Hepatocyte (in vitro differentiated cells): Measurements from ENCODE around the gene UGT1A7.

ENCODE experiments used
- CTCF ChIP-seq: fragments of 200-600 bp; sonication (generic); IDR thresholded peaks from 2 replicates; pipeline ENCODE4 v1.5.1; 2016; ENCODE audit warnings: antibody characterized with exemption, mild to moderate bottlenecking; ENCODE audit not compliant: poor library complexity
- EZH2 ChIP-seq: fragments of 200-600 bp; sonication (generic); IDR thresholded peaks from 2 replicates; pipeline ENCODE4 v1.6.1; 2016; ENCODE audit warnings: antibody characterized with exemption, mild to moderate bottlenecking, borderline replicate concordance

GRCh38 chr2:233779722-233780121 is 98.0 kb downstream of the UGT1A7 start:
- no peak for TF ChIP-seq CTCF
- no peak for TF ChIP-seq EZH2
